ENCODE results near the gene TEX47.

DNA sequence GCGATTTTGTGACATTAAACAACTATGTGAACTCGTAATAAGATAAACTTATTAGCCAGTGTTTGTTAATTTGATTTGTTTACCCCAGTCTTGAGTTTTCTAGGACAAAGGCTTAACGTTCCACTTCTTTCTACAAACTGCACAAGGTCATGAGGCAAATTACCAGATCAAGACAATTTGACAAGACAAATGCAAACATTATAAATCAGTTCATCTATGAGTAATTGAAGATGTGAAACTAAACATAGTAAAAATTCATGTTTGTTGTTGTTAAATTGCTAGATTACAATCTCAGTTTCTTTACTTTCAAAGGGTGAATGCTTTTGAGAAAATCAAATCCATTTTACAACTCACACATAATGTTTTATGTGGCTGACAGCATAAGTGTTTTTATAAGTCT, 49.4 kb downstream of the TEX47 start:
- TF ChIP-seq CBFB (CRISPR knock-in tag; IDR thresholded peaks at IDR 0.05; ENCODE audit: low read depth) (no peak), NR1H2 (CRISPR knock-in tag; IDR thresholded peaks at IDR 0.05) (no peak), MXD4 (CRISPR knock-in tag; IDR thresholded peaks at IDR 0.05; ENCODE audit: borderline replicate concordance) (no peak), SMAD4 (CRISPR knock-in tag; IDR thresholded peaks at IDR 0.05) (no peak), IRF2 (CRISPR knock-in tag; IDR thresholded peaks at IDR 0.05; ENCODE audit: borderline replicate concordance, low read depth) (no peak), EMX1 (CRISPR knock-in tag; IDR thresholded peaks at IDR 0.05) (no peak), NR3C1 (CRISPR knock-in tag; conservative IDR thresholded peaks at IDR 0.05; ENCODE audit: low read depth) (no peak)
- TF ChIP-seq, protein P1, sequence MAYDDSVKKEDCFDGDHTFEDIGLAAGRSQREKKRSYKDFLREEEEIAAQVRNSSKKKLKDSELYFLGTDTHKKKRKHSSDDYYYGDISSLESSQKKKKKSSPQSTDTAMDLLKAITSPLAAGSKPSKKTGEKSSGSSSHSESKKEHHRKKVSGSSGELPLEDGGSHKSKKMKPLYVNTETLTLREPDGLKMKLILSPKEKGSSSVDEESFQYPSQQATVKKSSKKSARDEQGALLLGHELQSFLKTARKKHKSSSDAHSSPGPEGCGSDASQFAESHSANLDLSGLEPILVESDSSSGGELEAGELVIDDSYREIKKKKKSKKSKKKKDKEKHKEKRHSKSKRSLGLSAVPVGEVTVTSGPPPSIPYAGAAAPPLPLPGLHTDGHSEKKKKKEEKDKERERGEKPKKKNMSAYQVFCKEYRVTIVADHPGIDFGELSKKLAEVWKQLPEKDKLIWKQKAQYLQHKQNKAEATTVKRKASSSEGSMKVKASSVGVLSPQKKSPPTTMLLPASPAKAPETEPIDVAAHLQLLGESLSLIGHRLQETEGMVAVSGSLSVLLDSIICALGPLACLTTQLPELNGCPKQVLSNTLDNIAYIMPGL (CRISPR knock-in tag; IDR thresholded peaks at IDR 0.05) = no peak
- TF ChIP-seq, protein P2, sequence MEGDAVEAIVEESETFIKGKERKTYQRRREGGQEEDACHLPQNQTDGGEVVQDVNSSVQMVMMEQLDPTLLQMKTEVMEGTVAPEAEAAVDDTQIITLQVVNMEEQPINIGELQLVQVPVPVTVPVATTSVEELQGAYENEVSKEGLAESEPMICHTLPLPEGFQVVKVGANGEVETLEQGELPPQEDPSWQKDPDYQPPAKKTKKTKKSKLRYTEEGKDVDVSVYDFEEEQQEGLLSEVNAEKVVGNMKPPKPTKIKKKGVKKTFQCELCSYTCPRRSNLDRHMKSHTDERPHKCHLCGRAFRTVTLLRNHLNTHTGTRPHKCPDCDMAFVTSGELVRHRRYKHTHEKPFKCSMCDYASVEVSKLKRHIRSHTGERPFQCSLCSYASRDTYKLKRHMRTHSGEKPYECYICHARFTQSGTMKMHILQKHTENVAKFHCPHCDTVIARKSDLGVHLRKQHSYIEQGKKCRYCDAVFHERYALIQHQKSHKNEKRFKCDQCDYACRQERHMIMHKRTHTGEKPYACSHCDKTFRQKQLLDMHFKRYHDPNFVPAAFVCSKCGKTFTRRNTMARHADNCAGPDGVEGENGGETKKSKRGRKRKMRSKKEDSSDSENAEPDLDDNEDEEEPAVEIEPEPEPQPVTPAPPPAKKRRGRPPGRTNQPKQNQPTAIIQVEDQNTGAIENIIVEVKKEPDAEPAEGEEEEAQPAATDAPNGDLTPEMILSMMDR (IDR thresholded peaks at IDR 0.05) = no peak
- TF ChIP-seq, protein P3, sequence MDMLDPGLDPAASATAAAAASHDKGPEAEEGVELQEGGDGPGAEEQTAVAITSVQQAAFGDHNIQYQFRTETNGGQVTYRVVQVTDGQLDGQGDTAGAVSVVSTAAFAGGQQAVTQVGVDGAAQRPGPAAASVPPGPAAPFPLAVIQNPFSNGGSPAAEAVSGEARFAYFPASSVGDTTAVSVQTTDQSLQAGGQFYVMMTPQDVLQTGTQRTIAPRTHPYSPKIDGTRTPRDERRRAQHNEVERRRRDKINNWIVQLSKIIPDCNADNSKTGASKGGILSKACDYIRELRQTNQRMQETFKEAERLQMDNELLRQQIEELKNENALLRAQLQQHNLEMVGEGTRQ (CRISPR knock-in tag; IDR thresholded peaks at IDR 0.05) = no peak
- TF ChIP-seq, protein P4, sequence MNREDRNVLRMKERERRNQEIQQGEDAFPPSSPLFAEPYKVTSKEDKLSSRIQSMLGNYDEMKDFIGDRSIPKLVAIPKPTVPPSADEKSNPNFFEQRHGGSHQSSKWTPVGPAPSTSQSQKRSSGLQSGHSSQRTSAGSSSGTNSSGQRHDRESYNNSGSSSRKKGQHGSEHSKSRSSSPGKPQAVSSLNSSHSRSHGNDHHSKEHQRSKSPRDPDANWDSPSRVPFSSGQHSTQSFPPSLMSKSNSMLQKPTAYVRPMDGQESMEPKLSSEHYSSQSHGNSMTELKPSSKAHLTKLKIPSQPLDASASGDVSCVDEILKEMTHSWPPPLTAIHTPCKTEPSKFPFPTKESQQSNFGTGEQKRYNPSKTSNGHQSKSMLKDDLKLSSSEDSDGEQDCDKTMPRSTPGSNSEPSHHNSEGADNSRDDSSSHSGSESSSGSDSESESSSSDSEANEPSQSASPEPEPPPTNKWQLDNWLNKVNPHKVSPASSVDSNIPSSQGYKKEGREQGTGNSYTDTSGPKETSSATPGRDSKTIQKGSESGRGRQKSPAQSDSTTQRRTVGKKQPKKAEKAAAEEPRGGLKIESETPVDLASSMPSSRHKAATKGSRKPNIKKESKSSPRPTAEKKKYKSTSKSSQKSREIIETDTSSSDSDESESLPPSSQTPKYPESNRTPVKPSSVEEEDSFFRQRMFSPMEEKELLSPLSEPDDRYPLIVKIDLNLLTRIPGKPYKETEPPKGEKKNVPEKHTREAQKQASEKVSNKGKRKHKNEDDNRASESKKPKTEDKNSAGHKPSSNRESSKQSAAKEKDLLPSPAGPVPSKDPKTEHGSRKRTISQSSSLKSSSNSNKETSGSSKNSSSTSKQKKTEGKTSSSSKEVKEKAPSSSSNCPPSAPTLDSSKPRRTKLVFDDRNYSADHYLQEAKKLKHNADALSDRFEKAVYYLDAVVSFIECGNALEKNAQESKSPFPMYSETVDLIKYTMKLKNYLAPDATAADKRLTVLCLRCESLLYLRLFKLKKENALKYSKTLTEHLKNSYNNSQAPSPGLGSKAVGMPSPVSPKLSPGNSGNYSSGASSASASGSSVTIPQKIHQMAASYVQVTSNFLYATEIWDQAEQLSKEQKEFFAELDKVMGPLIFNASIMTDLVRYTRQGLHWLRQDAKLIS (CRISPR knock-in tag; IDR thresholded peaks at IDR 0.05; ENCODE audit: borderline replicate concordance) = no peak
- TF ChIP-seq, protein P5, sequence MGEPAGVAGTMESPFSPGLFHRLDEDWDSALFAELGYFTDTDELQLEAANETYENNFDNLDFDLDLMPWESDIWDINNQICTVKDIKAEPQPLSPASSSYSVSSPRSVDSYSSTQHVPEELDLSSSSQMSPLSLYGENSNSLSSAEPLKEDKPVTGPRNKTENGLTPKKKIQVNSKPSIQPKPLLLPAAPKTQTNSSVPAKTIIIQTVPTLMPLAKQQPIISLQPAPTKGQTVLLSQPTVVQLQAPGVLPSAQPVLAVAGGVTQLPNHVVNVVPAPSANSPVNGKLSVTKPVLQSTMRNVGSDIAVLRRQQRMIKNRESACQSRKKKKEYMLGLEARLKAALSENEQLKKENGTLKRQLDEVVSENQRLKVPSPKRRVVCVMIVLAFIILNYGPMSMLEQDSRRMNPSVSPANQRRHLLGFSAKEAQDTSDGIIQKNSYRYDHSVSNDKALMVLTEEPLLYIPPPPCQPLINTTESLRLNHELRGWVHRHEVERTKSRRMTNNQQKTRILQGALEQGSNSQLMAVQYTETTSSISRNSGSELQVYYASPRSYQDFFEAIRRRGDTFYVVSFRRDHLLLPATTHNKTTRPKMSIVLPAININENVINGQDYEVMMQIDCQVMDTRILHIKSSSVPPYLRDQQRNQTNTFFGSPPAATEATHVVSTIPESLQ (CRISPR knock-in tag; IDR thresholded peaks at IDR 0.05) = no peak
- TF ChIP-seq, protein P6, sequence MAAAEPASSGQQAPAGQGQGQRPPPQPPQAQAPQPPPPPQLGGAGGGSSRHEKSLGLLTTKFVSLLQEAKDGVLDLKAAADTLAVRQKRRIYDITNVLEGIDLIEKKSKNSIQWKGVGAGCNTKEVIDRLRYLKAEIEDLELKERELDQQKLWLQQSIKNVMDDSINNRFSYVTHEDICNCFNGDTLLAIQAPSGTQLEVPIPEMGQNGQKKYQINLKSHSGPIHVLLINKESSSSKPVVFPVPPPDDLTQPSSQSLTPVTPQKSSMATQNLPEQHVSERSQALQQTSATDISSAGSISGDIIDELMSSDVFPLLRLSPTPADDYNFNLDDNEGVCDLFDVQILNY (CRISPR knock-in tag; IDR thresholded peaks at IDR 0.05) = no peak
- TF ChIP-seq, protein P7, sequence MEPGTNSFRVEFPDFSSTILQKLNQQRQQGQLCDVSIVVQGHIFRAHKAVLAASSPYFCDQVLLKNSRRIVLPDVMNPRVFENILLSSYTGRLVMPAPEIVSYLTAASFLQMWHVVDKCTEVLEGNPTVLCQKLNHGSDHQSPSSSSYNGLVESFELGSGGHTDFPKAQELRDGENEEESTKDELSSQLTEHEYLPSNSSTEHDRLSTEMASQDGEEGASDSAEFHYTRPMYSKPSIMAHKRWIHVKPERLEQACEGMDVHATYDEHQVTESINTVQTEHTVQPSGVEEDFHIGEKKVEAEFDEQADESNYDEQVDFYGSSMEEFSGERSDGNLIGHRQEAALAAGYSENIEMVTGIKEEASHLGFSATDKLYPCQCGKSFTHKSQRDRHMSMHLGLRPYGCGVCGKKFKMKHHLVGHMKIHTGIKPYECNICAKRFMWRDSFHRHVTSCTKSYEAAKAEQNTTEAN (CRISPR knock-in tag; IDR thresholded peaks at IDR 0.05) = no peak

Data from WTC11 (cell line).